NCI-H1092 (cell line): ENCODE results near the gene UBE2C.
"Not testable (repeated sequence)": the region's sequence is repeated elsewhere in the genome, so short reads cannot be mapped to it uniquely, and the experiment has no call there.

Source experiments
- DNase-seq: peaks from one replicate; lab custom pipeline; 2025; lab: John Stamatoyannopoulos, UW

Gene UBE2C

GRCh38 chr20:45797955-45798354 is 14.5 kb upstream of the UBE2C start:
- not testable (repeated sequence) for DNase-seq

DNA sequence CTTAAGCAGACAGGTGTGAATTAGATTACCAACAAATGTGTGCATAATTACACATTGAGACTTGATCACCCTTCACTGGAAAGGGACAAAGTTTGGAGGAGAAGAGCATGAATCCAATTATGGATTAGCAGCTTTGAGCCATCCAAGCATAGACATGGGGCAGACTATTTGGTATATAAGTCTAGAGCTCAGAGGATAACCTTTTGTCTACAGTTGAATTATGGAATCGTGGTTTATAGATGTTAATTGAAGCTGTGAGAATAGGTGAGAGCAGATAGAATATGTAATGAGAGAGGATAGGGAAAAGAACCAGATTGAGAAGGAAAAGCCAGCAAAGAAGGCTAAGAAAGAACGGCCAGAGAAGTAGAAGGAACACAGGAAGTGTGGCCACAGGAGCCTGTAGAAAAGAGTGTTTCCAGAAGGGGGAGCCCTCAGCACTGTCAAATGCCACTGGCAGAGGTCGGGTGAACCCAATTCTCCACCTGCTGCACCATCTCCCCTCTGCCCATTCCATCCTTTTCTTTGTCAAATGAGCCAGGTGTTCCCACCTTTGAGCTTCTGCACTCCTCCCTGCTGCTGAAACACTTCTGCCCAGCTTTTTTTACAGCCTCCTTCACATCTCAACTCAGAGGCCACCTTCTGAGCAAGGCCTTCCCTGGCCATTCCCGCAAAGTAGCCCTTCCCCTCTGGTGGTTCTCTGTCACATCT is 13.4 kb upstream of the UBE2C start:
- peak; percentile 16 for DNase-seq

- no peak for DNase-seq
These were observed 10.6 kb upstream of the UBE2C start for GRCh38 chr20:45801851-45802250.

DNA sequence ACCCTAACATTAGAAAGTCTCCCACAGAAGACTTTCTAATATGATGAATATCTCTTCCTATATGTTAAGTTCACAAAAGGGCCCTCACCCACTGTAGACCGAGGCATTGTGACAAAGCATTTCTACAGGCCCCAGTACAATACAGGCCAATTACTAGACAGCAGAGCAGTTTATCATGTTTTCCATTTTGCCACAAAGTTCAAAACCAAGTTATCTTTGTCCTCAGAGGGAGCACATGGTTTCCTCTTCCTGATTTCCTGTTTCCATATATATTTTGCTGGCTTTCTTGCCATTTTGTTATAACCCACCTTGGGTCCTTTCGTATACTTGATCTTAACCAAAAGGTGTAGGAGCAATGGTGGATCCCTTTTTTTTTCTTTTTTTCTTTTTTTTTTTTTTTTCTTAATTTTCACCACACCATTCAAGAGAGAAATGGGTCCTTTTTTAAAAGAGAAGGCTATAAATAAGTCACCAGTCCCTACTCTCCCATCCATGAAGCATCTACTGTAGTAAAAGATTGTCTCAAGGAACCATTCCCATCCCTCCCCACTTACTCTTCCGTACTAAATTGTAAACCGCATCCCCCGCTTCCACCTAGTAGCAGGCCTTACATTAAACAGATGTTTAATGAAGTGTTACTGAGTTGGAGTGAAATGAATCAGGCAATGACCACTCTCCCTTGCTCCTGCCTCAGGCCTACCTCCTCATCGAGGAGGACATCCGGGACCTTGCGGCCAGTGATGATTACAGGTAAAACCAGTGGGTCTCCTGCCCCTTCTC is 2.1 kb upstream of the UBE2C start:
- no peak for DNase-seq

DNA sequence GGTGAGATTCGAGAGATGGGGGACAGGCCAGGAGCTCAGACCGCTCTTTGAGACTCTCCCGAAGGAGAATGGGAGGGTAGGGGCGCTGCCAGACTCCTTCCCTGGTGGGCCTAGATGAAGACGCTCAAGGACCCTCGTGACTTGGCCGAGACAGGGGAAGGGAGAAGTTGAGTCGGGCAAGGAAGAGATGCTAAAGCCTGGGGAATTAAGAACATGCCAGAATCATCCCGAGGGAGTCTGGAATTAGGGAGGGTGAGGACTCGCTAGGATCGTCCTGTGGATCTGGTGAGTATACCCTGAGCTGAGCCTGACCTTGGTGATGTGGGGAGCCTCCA is 529 bp downstream of the UBE2C start:
- no peak for DNase-seq

GRCh38 chr20:45813489-45813888 is 1.0 kb downstream of the UBE2C start:
- no peak for DNase-seq

GRCh38 chr20:45814314-45814713 is 1.9 kb downstream of the UBE2C start:
- DNase-seq = no peak

GRCh38 chr20:45816951-45817350 is 4.5 kb downstream of the UBE2C start:
- no peak for DNase-seq

DNA sequence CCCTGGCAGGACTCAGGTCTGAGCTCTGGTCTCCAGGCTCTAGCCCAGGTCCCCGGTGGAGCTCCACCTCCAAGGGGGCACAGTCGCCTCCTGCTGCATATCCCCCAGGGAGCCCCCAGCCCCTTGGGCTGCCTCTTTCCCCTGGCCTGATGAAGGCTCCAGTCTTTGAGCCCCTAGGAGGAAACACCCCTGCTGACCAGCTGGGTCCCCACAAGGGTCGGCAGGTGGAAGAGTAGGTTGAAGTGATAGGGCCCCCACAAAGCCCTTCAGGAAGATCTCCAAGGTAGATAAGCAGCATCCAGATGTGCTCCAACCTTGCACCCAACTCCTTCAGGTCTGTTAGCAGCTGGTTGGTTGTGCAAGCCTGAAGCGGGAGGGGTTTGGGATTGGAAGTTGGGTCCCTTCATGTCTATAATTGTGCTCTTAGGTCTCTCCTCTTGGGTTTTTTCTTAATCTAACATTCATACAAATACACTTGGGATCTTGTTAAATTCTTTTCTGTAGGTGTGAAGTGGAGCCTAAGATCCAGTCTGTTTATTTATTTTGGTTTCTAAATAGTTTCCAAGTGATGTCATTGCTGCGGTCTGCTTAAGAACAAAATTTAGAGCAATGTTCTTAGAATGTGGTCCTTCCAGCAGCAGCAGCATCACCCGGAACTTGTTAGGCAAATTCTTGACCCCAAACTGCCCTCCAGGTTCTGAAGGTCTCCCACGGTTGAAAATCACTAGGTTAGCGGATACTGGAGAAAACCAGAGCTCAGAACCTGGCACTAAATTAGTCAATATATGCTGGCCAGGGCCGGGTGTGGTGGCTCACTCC is 5.1 kb downstream of the UBE2C start:
- no peak for DNase-seq

- DNase-seq = no peak
These were observed 5.8 kb downstream of the UBE2C start for GRCh38 chr20:45818239-45818638.

- no peak for DNase-seq
These were observed 7.0 kb downstream of the UBE2C start for GRCh38 chr20:45819466-45819865.

DNA sequence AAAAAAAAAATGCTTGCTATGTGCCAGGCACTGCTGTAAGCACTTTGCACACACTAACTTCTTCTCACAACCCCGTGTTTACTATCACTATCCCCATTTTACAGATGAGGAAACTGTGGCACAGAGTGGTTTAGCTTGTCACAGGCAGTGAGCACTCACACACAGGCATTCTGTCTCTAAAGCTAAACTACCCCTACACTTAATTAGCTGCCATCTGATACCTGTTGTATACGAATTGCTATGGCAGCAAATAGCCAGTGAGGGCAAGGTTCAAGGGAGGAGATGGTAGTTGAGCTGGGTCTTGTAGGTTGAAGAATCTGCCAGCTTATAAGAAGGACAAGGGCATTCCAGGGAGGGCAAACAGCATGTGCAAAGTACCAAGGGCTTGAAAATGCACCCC is 9.5 kb downstream of the UBE2C start:
- no peak for DNase-seq

- DNase-seq = peak; percentile 19
These were observed 10.4 kb downstream of the UBE2C start for GRCh38 chr20:45822857-45823256.

DNA sequence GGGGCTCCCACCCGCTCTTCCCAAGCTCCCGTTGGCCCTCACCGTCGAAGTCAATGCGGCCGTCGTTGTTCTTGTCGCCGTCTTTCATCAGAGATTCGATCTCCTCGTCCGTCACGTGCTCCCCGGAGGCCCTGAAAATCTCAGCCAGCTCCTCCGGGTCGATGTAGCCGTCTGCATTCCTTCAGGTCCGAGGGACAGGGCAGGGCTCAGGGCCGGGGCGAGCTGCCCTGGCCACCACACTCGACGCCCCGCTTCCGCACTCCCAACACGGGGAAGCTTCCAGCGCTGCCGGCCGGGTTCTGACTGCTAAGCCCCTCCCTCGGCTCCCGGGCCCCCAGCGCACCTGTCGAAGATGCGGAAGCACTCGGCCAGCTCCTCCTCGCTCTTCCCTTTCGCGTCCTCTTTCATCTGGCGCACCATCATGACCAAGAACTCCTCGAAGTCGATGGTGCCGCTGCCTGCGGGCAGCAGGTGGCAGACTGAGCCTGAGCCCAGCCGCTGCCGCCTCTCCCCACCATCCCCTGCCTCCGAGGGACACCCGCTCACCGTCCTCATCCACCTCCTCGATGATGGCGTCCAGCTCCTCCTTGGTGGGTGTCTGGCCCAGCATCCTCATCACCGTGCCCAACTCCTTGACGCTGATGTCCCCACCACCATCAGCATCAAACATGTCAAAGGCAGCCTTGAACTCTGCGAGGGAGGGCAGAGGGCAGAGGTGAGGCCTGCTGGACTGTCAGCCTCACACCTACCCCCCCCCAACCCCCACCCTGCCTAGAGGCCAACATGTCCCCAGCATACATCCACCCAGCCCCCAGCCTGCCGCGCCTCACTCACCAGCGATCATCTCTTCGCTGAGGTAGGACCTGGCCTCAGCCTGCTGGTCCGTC is 11.7 kb downstream of the UBE2C start:
- DNase-seq = no peak

- no peak for DNase-seq
These were observed 14.1 kb downstream of the UBE2C start for GRCh38 chr20:45826381-45827019.

DNA sequence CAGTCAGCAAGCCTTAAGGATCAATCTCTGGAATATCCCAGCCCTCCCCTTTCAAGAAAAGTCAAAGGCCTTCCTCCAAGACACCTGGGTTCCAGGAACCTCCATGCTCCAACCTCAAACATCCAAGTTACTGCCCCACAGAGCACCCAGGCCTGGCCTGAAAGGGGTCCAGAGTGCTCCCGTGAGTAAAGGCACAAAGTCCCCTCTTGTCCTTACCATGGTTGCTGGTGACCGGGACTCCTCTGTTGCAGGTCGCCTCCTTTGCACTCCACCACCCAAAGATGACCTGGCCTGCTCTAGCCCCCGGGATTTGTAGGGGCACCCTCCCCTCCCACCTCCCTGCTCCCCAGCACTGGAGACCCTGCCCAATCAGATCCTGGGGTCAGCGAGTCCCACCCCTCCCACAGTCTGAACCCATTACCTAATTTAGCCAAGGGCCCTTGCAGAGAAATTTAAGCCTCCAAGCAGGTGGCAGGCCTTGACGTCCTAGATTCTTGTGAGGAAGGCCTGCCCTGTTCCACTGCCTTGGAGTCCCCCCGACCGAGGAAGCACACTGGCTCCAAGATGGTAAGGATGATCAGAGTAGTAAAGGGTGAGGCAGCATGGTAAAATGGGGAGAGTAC is 14.7 kb downstream of the UBE2C start, which contains the start of gene TNNC2:
Gene TNNC2, minus strand, starts transcription at position 283 of the 623 bp plus-strand sequence. Its CDS starts 64 bp downstream, at position 219.
- no peak for DNase-seq

- DNase-seq = no peak
These were observed 15.3 kb downstream of the UBE2C start for GRCh38 chr20:45827712-45828111.

- DNase-seq = no peak
These were observed 16.1 kb downstream of the UBE2C start for GRCh38 chr20:45828589-45828988.

- DNase-seq = not testable (repeated sequence)
These were observed 17.2 kb downstream of the UBE2C start for GRCh38 chr20:45829673-45830106.

DNA sequence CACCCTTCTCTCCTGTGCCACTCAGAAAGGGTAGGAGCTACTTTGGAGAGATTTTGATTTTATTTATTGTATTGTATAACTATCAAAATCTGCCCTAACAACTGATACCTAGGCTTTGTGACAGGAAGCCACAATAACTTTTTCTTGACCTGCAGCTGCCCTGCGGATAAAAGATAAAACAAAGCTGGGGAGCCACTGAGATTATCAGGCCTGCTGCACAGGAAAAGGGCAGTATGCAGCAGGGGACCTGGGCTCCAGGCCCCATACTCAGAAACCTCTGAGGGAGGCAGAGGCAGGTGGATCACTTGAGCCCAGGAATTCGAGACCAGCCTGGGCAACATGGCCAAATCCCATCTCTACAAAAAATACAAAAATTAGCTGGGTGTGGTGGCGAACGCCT is 20.2 kb downstream of the UBE2C start:
- DNase-seq = no peak
